Stomach (tissue), 9 donors: Measurements from ENCODE around the gene LCA5L. TPM values are rescaled to one million over a fixed set of nuclear protein-coding genes. Genes with fewer than 3 reads are reported as not detected.

Experiments used
- DNase-seq, 2 donors: peaks; one replicate each; pipeline versions ENCODE4 v3.0.0 to v3.0.0-alpha.2; 2013 to 2019
- H3K27ac ChIP-seq, 5 donors: fragments of 200-600 bp in 4 of 5; sonication (generic) in 4 of 5; one replicate each; pipeline ENCODE4 v1.5.1; 2013 to 2019; ENCODE audit warnings: mild to moderate bottlenecking in 1 of 5, moderate library complexity in 1 of 5
- H3K27me3 ChIP-seq, 3 donors: fragments of 200-600 bp; sonication (generic); one replicate each; pipeline ENCODE4 v1.5.1; 2017 to 2019; ENCODE audit warnings: mixed run types in 1 of 3
- H3K36me3 ChIP-seq, 4 donors: fragments of 200-600 bp; sonication (generic); 1 replicate in 3 of 4; 2 replicates in 1 of 4; pipeline ENCODE4 v1.5.1; 2016 to 2019
- H3K4me1 ChIP-seq, 4 donors: fragments of 200-600 bp; sonication (generic); one replicate each; pipeline ENCODE4 v1.5.1; 2016 to 2019
- H3K4me3 ChIP-seq, 4 donors: fragments of 200-600 bp; sonication (generic) in 3 of 4; one replicate each; pipeline ENCODE4 v1.5.1; 2016 to 2019; ENCODE audit warnings: mild to moderate bottlenecking in 1 of 4
- H3K9me3 ChIP-seq, 4 donors: fragments of 200-600 bp; sonication (generic); one replicate each; pipeline ENCODE4 v1.5.1; 2016 to 2019
- EP300 ChIP-seq: sonication (generic); formaldehyde crosslinking; IDR thresholded peaks from one replicate; pipeline ENCODE4 v1.6.1; 2017; ENCODE audit warnings: antibody characterized with exemption
- POLR2A ChIP-seq, 4 donors: fragments of 450-650 bp; IDR thresholded peaks; one replicate each; pipeline ENCODE4 v1.6.1; 2016; ENCODE audit warnings: antibody characterized with exemption in 4 of 4, control low read depth in 2 of 4, mild to moderate bottlenecking in 1 of 4, moderate library complexity in 1 of 4
- POLR2AphosphoS5 ChIP-seq, 3 donors: sonication (generic); formaldehyde crosslinking; IDR thresholded peaks; one replicate each; pipeline ENCODE4 v1.6.1; 2016; ENCODE audit warnings: antibody characterized with exemption in 3 of 3
- WGBS, 5 donors: extraction: QIAGEN DNeasy Blood & Tissue Kit in 3 of 5; methylation state at CpG; one replicate each; pipeline versions ENCODE4 v1.1.5 to v1.1.7; 2013 to 2018; 5-methylcytosine and 5-hydroxymethylcytosine counted together
- intact Hi-C: fragments of 100-400 bp; cut with DNase I; formaldehyde crosslinking; loops from one replicate; pipeline ENCODE4 v1.15.1; 2023; ENCODE audit warnings: low total_unique reads
- polyA plus RNA-seq, 3 donors: library from polyadenylated mRNA; stranded (reverse); fragments of 200-250 nt; gene quantifications; one replicate each; pipeline ENCODE4 v1.2.3, GENCODE V29; 2013
- total RNA-seq, 5 donors: library from RNA; depleted of rRNA; stranded (reverse); fragments of >200 nt; gene quantifications; one replicate each; pipeline versions ENCODE4 v1.1.0 to v1.2.3, GENCODE V29; 2014 to 2016
- TF ChIP-seq, protein P1 (sequence below), 7 experiments: fragments of 450-650 bp in 4 of 7; fragments of 200-600 bp in 3 of 7; sonication (generic) in 3 of 7; IDR thresholded peaks; one replicate each; pipeline ENCODE4 v1.5.1; 2016 to 2019; ENCODE audit warnings: antibody characterized with exemption in 7 of 7, control low read depth in 2 of 7, mild to moderate bottlenecking in 1 of 7
- donor health status: healthy with polysubstance abuse.
- donor health status: Bipolar disorder and iron deficiency.
- donor health status: healthy.

The LCA5L gene
- total and polyA plus RNA-seq, 8 donors: 0.85 to 2.7 (median 1.8) TPM; not detected in 3

GRCh38 chr21:39381009-39381408 lies 64.6 kb downstream of the LCA5L start:
- 13 to 23% (median 18%) methylated on average over 12 of the region's 12 CpGs for WGBS, 5 donors
- Histone ChIP-seq H3K36me3 (no peaks in the 10 kb centered on the region), H3K9me3 (no peaks in the 10 kb centered on the region), H3K27ac (peak overlapping the region; percentile 87 to 95 (median 91)), H3K4me1 (peaks cover 12 to 41% (median 31%) of the 10 kb centered on the region in 4 donors), H3K4me3 (peak overlapping the region; percentile 86 to 91 (median 87)), H3K27me3 (no peaks in the 10 kb centered on the region)
- TF ChIP-seq EP300: no peak
- no peak for TF ChIP-seq POLR2A (IDR thresholded peaks at IDR 0.05)
- TF ChIP-seq, protein P1, sequence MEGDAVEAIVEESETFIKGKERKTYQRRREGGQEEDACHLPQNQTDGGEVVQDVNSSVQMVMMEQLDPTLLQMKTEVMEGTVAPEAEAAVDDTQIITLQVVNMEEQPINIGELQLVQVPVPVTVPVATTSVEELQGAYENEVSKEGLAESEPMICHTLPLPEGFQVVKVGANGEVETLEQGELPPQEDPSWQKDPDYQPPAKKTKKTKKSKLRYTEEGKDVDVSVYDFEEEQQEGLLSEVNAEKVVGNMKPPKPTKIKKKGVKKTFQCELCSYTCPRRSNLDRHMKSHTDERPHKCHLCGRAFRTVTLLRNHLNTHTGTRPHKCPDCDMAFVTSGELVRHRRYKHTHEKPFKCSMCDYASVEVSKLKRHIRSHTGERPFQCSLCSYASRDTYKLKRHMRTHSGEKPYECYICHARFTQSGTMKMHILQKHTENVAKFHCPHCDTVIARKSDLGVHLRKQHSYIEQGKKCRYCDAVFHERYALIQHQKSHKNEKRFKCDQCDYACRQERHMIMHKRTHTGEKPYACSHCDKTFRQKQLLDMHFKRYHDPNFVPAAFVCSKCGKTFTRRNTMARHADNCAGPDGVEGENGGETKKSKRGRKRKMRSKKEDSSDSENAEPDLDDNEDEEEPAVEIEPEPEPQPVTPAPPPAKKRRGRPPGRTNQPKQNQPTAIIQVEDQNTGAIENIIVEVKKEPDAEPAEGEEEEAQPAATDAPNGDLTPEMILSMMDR (IDR thresholded peaks at IDR 0.05): no peak
- no peak for TF ChIP-seq POLR2AphosphoS5 (IDR thresholded peaks at IDR 0.05)
- peak in 1 of 2 donors; percentile 31 for DNase-seq
- intact Hi-C loops: no loop called here

DNA sequence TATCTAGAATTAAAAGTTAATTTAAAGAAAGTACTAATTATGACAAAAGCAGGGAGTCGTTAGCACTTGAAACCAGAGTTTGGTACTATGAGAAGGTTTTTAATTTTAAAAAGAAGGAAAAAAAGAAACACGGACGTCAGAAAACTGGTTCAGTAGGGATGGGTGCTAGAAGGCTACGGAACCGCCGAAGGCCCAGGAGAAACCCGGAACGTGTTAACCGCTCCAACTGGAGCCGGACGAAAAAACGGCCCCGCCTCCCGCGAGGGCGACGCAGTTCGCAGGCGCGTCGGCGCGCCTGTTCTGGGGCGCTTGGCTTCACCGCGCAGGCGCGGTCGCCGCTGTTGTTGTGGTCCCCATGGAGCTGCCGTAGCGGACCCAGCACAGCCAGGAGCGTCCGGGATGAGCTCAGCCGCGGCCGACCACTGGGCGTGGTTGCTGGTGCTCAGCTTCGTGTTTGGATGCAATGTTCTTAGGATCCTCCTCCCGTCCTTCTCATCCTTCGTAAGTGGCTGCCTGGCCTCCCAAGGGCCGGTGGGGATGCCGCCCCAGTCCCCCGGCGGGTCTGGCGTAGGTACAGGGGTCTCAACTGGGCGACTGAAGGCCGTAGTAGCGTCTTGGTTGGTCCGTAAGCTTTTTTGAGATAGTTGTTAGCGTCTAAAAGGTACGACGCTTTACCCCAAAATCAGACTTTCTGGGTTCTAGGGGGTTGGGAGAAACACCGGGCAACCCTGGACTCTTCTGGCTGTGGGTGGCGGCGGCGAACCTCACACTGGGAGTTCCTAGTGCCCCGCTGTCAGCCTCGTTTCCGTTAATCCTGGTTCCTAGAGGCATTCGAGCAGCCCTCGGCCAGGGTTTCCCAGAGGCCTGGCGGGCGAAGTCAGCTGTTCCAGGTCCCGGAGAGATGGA lies 65.3 kb downstream of the LCA5L start:
- peak; percentile 93 to 98 for DNase-seq
- TF ChIP-seq POLR2AphosphoS5 (IDR thresholded peaks at IDR 0.05): peak; percentile 75 to 92 (median 88)
- TF ChIP-seq, protein P1 (IDR thresholded peaks at IDR 0.05): no peak
- no peak for TF ChIP-seq POLR2A (IDR thresholded peaks at IDR 0.05)
- no peak for TF ChIP-seq EP300
- WGBS, 5 donors: 0 to 1% (median 1%) methylated on average over 50 to 65 of the region's 65 CpGs

DNA sequence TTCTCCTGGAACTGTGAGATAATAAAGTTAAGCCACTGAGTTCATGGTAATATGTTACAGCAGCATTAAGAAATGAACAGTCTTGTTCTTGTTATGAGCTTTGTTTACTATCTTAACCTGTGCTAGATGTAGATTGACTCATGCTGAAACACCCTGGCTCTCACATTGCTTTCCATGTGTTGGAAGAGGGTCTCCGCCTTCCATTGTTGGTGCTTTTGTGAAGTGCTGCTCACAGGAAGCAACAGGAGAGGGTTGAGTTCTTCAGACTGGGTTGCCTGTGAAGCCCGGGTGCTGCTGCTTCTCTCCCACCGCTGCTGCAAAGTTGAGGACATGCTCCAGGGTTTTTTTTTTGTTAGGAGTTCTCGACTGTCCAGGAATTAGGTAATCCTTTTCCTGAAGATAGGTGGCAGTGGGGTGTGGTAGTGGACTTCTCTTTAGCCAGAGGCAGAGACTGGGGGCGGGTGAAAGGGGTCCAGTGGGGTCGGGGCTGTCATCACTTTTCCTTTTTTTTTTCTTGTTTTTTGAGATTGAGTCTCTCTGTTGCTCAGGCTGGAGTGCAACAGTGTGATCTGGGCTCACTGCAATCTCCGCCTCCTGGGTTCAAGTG lies 68.0 kb downstream of the LCA5L start:
- H3K9me3 ChIP-seq: no peaks in the 10 kb centered on the region
- H3K36me3 ChIP-seq: no peaks in the 10 kb centered on the region
- H3K27me3 ChIP-seq: no peaks in the 10 kb centered on the region
- 46 to 63% (median 50%) methylated on average over 7 of the region's 7 CpGs for WGBS, 5 donors
- H3K27ac ChIP-seq: no peak overlapping the region
- peaks cover 11 to 26% (median 21%) of the 10 kb centered on the region in 4 donors for H3K4me1 ChIP-seq
- intact Hi-C loops: no loop called here
- TF ChIP-seq EP300: no peak
- TF ChIP-seq, protein P1 (IDR thresholded peaks at IDR 0.05): no peak
- TF ChIP-seq POLR2AphosphoS5 (IDR thresholded peaks at IDR 0.05): no peak
- TF ChIP-seq POLR2A (IDR thresholded peaks at IDR 0.05): no peak
- peak in 1 of 2 donors; percentile 49 for DNase-seq
- no peak overlapping the region for H3K4me3 ChIP-seq

More for the DNA sequence above, 65.3 kb downstream of the LCA5L start:
- no peaks in the 10 kb centered on the region for H3K27me3 ChIP-seq
- intact Hi-C loops: no loop called here
- peaks cover 11 to 33% (median 25%) of the 10 kb centered on the region in 4 donors for H3K4me1 ChIP-seq
- H3K36me3 ChIP-seq: no peaks in the 10 kb centered on the region
- H3K27ac ChIP-seq: peak overlapping the region; percentile 87 to 95 (median 91)
- H3K4me3 ChIP-seq: peak overlapping the region; percentile 86 to 91 (median 87)
- H3K9me3 ChIP-seq: no peaks in the 10 kb centered on the region

- Histone ChIP-seq H3K9me3 (no peaks in the 10 kb centered on the region), H3K27ac (no peak overlapping the region), H3K27me3 (no peaks in the 10 kb centered on the region), H3K4me3 (no peak overlapping the region), H3K36me3 (no peaks in the 10 kb centered on the region), H3K4me1 (peaks cover under 1 to 7% (median 6%) of the 10 kb centered on the region in 4 donors)
- intact Hi-C loops: no loop called here
- WGBS, 5 donors: 55 to 94% (median 86%) methylated on average over 2 of the region's 2 CpGs
- DNase-seq: no peak
- no peak for TF ChIP-seq POLR2AphosphoS5 (IDR thresholded peaks at IDR 0.05)
- no peak for TF ChIP-seq EP300
- TF ChIP-seq POLR2A (IDR thresholded peaks at IDR 0.05): no peak
- TF ChIP-seq, protein P1 (IDR thresholded peaks at IDR 0.05): no peak
Observed at GRCh38 chr21:39375446-39375845, 70.1 kb downstream of the LCA5L start.
